Stomach smooth muscle (tissue), 2 donors: ENCODE results near the gene AP5B1.

ENCODE experiments used
- H3K27ac ChIP-seq: one replicate; pipeline ENCODE4 v1.7.0; 2013; ENCODE audit warnings: mild to moderate bottlenecking, low read length, inconsistent platforms
- H3K27me3 ChIP-seq, 2 donors: one replicate each; pipeline ENCODE4 v1.7.0; 2013; ENCODE audit warnings: low read length in 2 of 2; ENCODE audit not compliant: insufficient read depth in 2 of 2, control insufficient read depth in 1 of 2
- H3K36me3 ChIP-seq, 2 donors: one replicate each; pipeline ENCODE4 v1.7.0; 2013; ENCODE audit warnings: low read length in 2 of 2; ENCODE audit not compliant: control insufficient read depth in 2 of 2, insufficient read depth in 2 of 2
- H3K4me1 ChIP-seq: one replicate; pipeline ENCODE4 v1.7.0; 2013; ENCODE audit warnings: low read length; ENCODE audit not compliant: control insufficient read depth, insufficient read depth
- H3K4me3 ChIP-seq, 2 donors: one replicate each; pipeline ENCODE4 v1.7.0; 2013; ENCODE audit warnings: low read length in 2 of 2
- H3K9ac ChIP-seq, 2 donors: one replicate each; pipeline ENCODE4 v1.7.0; 2013; ENCODE audit warnings: low read length in 2 of 2, mild to moderate bottlenecking in 1 of 2
- H3K9me3 ChIP-seq, 2 donors: one replicate each; pipeline ENCODE4 v1.7.0; 2013; ENCODE audit warnings: low read length in 2 of 2; ENCODE audit not compliant: control insufficient read depth in 2 of 2
- donor health status: healthy.
- donor health status: Pancreatic carcinoma.

Gene AP5B1

GRCh38 chr11:65814131-65814985, 33.6 kb upstream of the AP5B1 start:
- Histone ChIP-seq H3K9me3 (no peaks in the 10 kb centered on the region), H3K27me3 (no peaks in the 10 kb centered on the region), H3K4me3 (no peak overlapping the region), H3K36me3 (peaks cover 0 to 3% of the 10 kb centered on the region in 2 donors), H3K9ac (peak overlapping the region in 1 of 2 donors; percentile 1), H3K4me1 (peaks cover 15% of the 10 kb centered on the region), H3K27ac (no peak overlapping the region)

- peaks cover 0 to 2% of the 10 kb centered on the region in 2 donors for H3K27me3 ChIP-seq
- H3K4me3 ChIP-seq = no peak overlapping the region
- H3K9me3 ChIP-seq = no peaks in the 10 kb centered on the region
- no peak overlapping the region for H3K9ac ChIP-seq
- H3K4me1 ChIP-seq = peaks cover 7% of the 10 kb centered on the region
- H3K36me3 ChIP-seq = peaks cover 0 to 3% of the 10 kb centered on the region in 2 donors
- no peak overlapping the region for H3K27ac ChIP-seq
These were observed 31.1 kb upstream of the AP5B1 start for GRCh38 chr11:65811764-65812475.

GRCh38 chr11:65810046-65810868, 29.5 kb upstream of the AP5B1 start:
- Histone ChIP-seq H3K27me3 (peaks cover 0 to 2% of the 10 kb centered on the region in 2 donors), H3K9ac (no peak overlapping the region), H3K4me3 (no peak overlapping the region), H3K9me3 (no peaks in the 10 kb centered on the region), H3K27ac (no peak overlapping the region), H3K4me1 (peaks cover 4% of the 10 kb centered on the region), H3K36me3 (peaks cover 0 to 3% of the 10 kb centered on the region in 2 donors)

- Histone ChIP-seq H3K36me3 (no peaks in the 10 kb centered on the region), H3K9ac (no peak overlapping the region), H3K4me3 (no peak overlapping the region)
These were observed 28.7 kb upstream of the AP5B1 start for GRCh38 chr11:65809496-65809895.

GRCh38 chr11:65808744-65809341, 28.1 kb upstream of the AP5B1 start:
- Histone ChIP-seq H3K27ac (no peak overlapping the region), H3K27me3 (peaks cover 5 to 8% of the 10 kb centered on the region in 2 donors), H3K36me3 (no peaks in the 10 kb centered on the region), H3K9me3 (no peaks in the 10 kb centered on the region), H3K9ac (no peak overlapping the region), H3K4me1 (peaks cover 4% of the 10 kb centered on the region), H3K4me3 (no peak overlapping the region)

More at GRCh38 chr11:65809496-65809895, 28.7 kb upstream of the AP5B1 start:
- no peak overlapping the region for H3K27ac ChIP-seq
- peaks cover 0 to 2% of the 10 kb centered on the region in 2 donors for H3K27me3 ChIP-seq
- H3K4me1 ChIP-seq = peaks cover 4% of the 10 kb centered on the region
- H3K9me3 ChIP-seq = no peaks in the 10 kb centered on the region

GRCh38 chr11:65806979-65807378, 26.2 kb upstream of the AP5B1 start:
- Histone ChIP-seq H3K36me3 (no peaks in the 10 kb centered on the region), H3K27ac (no peak overlapping the region), H3K27me3 (peaks cover 18 to 24% of the 10 kb centered on the region in 2 donors), H3K4me3 (no peak overlapping the region), H3K9ac (no peak overlapping the region), H3K9me3 (no peaks in the 10 kb centered on the region), H3K4me1 (peaks cover 2% of the 10 kb centered on the region)

GRCh38 chr11:65803797-65804492, 23.2 kb upstream of the AP5B1 start:
- Histone ChIP-seq H3K27ac (no peak overlapping the region), H3K27me3 (peaks cover 29 to 32% of the 10 kb centered on the region in 2 donors), H3K9ac (no peak overlapping the region), H3K36me3 (no peaks in the 10 kb centered on the region), H3K9me3 (no peaks in the 10 kb centered on the region), H3K4me1 (no peaks in the 10 kb centered on the region), H3K4me3 (no peak overlapping the region)

- Histone ChIP-seq H3K27ac (no peak overlapping the region), H3K36me3 (no peaks in the 10 kb centered on the region), H3K4me1 (no peaks in the 10 kb centered on the region), H3K4me3 (no peak overlapping the region), H3K9me3 (no peaks in the 10 kb centered on the region), H3K27me3 (peaks cover 34% of the 10 kb centered on the region in 2 donors), H3K9ac (no peak overlapping the region)
These were observed 22.1 kb upstream of the AP5B1 start for GRCh38 chr11:65802841-65803240.

GRCh38 chr11:65801153-65801987, 20.6 kb upstream of the AP5B1 start:
- Histone ChIP-seq H3K36me3 (no peaks in the 10 kb centered on the region), H3K27me3 (peaks cover 33 to 43% of the 10 kb centered on the region in 2 donors), H3K9me3 (no peaks in the 10 kb centered on the region), H3K4me1 (no peaks in the 10 kb centered on the region), H3K9ac (no peak overlapping the region), H3K4me3 (no peak overlapping the region), H3K27ac (no peak overlapping the region)
